Measurements from ENCODE around the gene TGOLN2. TPM values are rescaled to one million over a fixed set of nuclear protein-coding genes. Genes with fewer than 3 reads are reported as not detected.
A peak's percentile ranks its signal among the peaks of the same experiment; 100 is the strongest.

The TGOLN2 gene
- total and polyA plus RNA-seq, 2 of the 13 experiments (the other 11 are each of a cell fraction or from before 2014, with no cell fraction given) = 99.6 to 155 TPM

DNA sequence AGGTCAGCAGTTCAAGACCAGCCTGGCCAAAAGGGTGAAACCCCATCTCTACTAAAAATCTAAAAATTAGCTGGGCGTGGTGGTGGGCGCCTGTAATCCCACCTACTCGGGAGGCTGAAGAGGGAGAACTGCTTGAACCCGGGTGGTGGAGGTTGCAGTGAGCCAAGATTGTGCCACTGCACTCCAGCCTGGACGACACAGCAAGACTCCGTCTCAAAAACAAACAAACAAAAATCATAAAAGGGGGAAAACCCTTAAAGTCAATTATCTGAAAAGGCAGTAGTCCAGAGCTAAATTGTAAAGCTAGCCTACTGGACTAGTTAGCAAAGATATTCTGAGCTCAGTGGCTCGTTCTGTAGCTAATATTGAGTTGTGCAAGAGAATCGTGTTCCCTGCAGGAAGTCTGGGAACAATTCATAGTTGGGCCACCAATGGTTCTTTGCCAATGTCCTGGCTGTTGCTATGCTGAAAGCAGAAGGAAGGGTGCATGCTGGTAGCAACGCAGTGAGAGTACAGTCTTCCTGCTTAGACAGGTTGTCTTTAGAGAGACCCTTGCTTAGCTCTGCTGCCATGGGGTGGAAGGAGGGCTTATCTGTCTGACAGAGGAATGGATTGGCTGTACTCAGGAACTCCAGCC is 4.3 kb downstream of the TGOLN2 start (continued):
- TF ChIP-seq SRY (CRISPR knock-in tag; IDR thresholded peaks at IDR 0.05) = no peak
- peak in 1 of 2 experiments; percentile 21; a peak in 1 of 4 replicates for TF ChIP-seq POLR2A (IDR thresholded peaks at IDR 0.05; ENCODE audit: insufficient read depth in 1 of 2, low read depth in 2 of 2, low read length in 2 of 2)
- TF ChIP-seq, protein P1, sequence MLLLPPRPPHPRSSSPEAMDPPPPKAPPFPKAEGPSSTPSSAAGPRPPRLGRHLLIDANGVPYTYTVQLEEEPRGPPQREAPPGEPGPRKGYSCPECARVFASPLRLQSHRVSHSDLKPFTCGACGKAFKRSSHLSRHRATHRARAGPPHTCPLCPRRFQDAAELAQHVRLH (CRISPR knock-in tag; IDR thresholded peaks at IDR 0.05; ENCODE audit: borderline replicate concordance, low read depth) = no peak
- TF ChIP-seq ZNF501 (CRISPR knock-in tag; IDR thresholded peaks at IDR 0.05) = peak; percentile 48; the same call in 1 of the 2 replicates
- TF ChIP-seq TEAD3 (CRISPR knock-in tag; optimal IDR thresholded peaks at IDR 0.05; ENCODE audit: borderline replicate concordance) = peak; percentile 6
- TF ChIP-seq, protein P2, sequence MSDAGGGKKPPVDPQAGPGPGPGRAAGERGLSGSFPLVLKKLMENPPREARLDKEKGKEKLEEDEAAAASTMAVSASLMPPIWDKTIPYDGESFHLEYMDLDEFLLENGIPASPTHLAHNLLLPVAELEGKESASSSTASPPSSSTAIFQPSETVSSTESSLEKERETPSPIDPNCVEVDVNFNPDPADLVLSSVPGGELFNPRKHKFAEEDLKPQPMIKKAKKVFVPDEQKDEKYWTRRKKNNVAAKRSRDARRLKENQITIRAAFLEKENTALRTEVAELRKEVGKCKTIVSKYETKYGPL (CRISPR knock-in tag; IDR thresholded peaks at IDR 0.05) = no peak
- no peak for TF ChIP-seq ZKSCAN1 (IDR thresholded peaks at IDR 0.05; ENCODE audit: low read length)
- TF ChIP-seq ZNF569 (CRISPR knock-in tag; IDR thresholded peaks at IDR 0.05; ENCODE audit: borderline replicate concordance) = no peak
- 0 out of 2 replicates have a peak, but pooled peaks have one; percentile 68 for TF ChIP-seq NPAS2 (CRISPR knock-in tag; IDR thresholded peaks at IDR 0.05; ENCODE audit: borderline replicate concordance)
- TF ChIP-seq ZNF562 (CRISPR knock-in tag; IDR thresholded peaks at IDR 0.05; ENCODE audit: borderline replicate concordance) = no peak

DNA sequence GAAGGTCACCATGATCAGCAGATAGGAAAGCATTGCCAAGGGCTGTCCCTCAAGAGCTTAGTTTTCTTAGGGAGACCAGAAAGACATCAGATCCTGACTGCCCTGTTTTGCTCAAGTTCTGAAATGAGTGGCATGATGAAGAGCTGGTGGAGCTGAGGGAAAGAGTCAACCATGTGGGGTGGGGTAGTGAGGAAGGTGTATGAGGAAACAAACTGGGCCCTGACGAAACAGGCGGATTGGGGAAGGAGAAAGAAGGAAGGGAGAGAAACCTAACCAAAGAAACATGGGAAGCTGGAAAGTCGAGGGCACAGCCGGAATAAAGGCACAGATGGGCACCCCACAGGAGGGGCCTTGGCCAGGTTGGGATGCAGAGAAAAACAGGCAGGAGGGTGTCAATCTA is 8.0 kb downstream of the TGOLN2 start:
- H3K4me3 ChIP-seq (replicated peaks in 1 of 3; ENCODE audit: insufficient read depth in 1 of 3, low read depth in 2 of 3, low read length in 3 of 3) = no peak overlapping the region
- in situ Hi-C loops (cut with HindIII; ENCODE audit: extremely low pct_ligation_motif_present, low pct_unique_long_range_greater_than_20kb) = no loop called here
- no TSS peak for BruUV-seq (replicated peaks)
- no peaks in the 10 kb centered on the region for H3K9me3 ChIP-seq (ENCODE audit: low read length)
- POLR2A ChIA-PET = interaction anchor here (0.6 to 5.5 kb wide), 5 partner anchors 10 to 297 kb away, joined by 3 to 25 read pairs (median 7); partner anchors contain the start of genes ELMOD3 and RETSAT
- H2AFZ ChIP-seq (ENCODE audit: low read length) = no peak overlapping the region
- no peak overlapping the region for H3K9ac ChIP-seq (ENCODE audit: insufficient read depth, low read depth, low read length)
- peaks cover 62% of the 10 kb centered on the region for H3K4me1 ChIP-seq (ENCODE audit: insufficient read depth, low read length)
- TF ChIP-seq TAF1 (CRISPR knock-in tag; IDR thresholded peaks at IDR 0.05) (0 out of 2 replicates have a peak, but pooled peaks have one; percentile 21), ZNF343 (CRISPR knock-in tag; IDR thresholded peaks at IDR 0.05) (no peak), POLR2G (IDR thresholded peaks at IDR 0.05; ENCODE audit: low read depth, low read length) (0 out of 2 replicates have a peak, but pooled peaks have one; percentile 26), POLR2AphosphoS5 (IDR thresholded peaks at IDR 0.05; ENCODE audit: low read depth, low read length) (0 out of 2 replicates have a peak, but pooled peaks have one; percentile 32)
- DNase-seq (ENCODE audit: low spot score) (no peak), FAIRE-seq (no peak), ATAC-seq (no peak)
- no peak overlapping the region for H3K4me2 ChIP-seq (ENCODE audit: low read depth, low read length)
- 98% methylated on average over 4 of the region's 4 CpGs for WGBS (ENCODE audit: low lambda C conversion rate)
- H3K79me2 ChIP-seq (ENCODE audit: insufficient read depth, low read length) = peaks cover 67% of the 10 kb centered on the region
- CTCF ChIA-PET (ENCODE audit: low intra/inter-chr PET ratio, low total read pairs) = no interaction called here
- peak overlapping the region; percentile 9 for H3K27ac ChIP-seq (ENCODE audit: extremely low read length, insufficient read depth, low read length)
- H4K20me1 ChIP-seq (ENCODE audit: insufficient read depth, low read length) = peaks cover 25% of the 10 kb centered on the region
- intact Hi-C loops (cut with micrococcal nuclease; ENCODE audit: unreplicated experiment) = no loop called here
- H3K27me3 ChIP-seq (ENCODE audit: control insufficient read depth in 1 of 2, insufficient read depth in 2 of 2, low read length in 2 of 2) = no peaks in the 10 kb centered on the region
- H3K36me3 ChIP-seq (replicated peaks in 1 of 2; ENCODE audit: control insufficient read depth in 1 of 2, insufficient read depth in 2 of 2, low read length in 2 of 2) = peaks cover 28 to 79% of the 10 kb centered on the region in 2 experiments

Measured in HepG2 (cell line).